ENCODE results near the gene RASIP1. TPM values are rescaled to one million over a fixed set of nuclear protein-coding genes. Genes with fewer than 3 reads are reported as not detected.

The RASIP1 gene
- total and polyA plus RNA-seq, 4 donors, result 1.8 to 31.2 (median 9.4) TPM

- H3K4me1 ChIP-seq (ENCODE audit: control insufficient read depth in 1 of 2, insufficient read depth in 2 of 2, low read length in 2 of 2), result no peaks in the 10 kb centered on the region
- no peak overlapping the region for H3K27ac ChIP-seq (ENCODE audit: low read depth in 1 of 2, low read length in 2 of 2)
- no peaks in the 10 kb centered on the region for H3K36me3 ChIP-seq (ENCODE audit: control insufficient read depth in 1 of 2, insufficient read depth in 2 of 2, low read length in 1 of 2)
- no peak overlapping the region for H3K4me3 ChIP-seq (ENCODE audit: low read length in 2 of 2)
- no peak for ATAC-seq (ENCODE audit: low FRiP score)
- no peak for DNase-seq
- H3K9me3 ChIP-seq (ENCODE audit: control insufficient read depth, low read length), result no peaks in the 10 kb centered on the region
- H3K27me3 ChIP-seq (ENCODE audit: control insufficient read depth in 1 of 2, insufficient read depth in 2 of 2, low read length in 1 of 2), result no peaks in the 10 kb centered on the region
- intact Hi-C loops (cut with DNase I), result no loop called here
- WGBS, 2 donors, result 24% methylated on average over 46 to 51 of the region's 51 CpGs
Observed at GRCh38 chr19:48739404-48740163, 826 bp downstream of the RASIP1 start.

- Histone ChIP-seq H3K4me1 (ENCODE audit: control insufficient read depth in 1 of 2, insufficient read depth in 2 of 2, low read length in 2 of 2) (no peaks in the 10 kb centered on the region), H3K27me3 (ENCODE audit: control insufficient read depth in 1 of 2, insufficient read depth in 2 of 2, low read length in 1 of 2) (no peaks in the 10 kb centered on the region), H3K36me3 (ENCODE audit: control insufficient read depth in 1 of 2, insufficient read depth in 2 of 2, low read length in 1 of 2) (no peaks in the 10 kb centered on the region), H3K27ac (ENCODE audit: low read depth in 1 of 2, low read length in 2 of 2) (no peak overlapping the region), H3K9me3 (ENCODE audit: control insufficient read depth, low read length) (no peaks in the 10 kb centered on the region), H3K4me3 (ENCODE audit: low read length in 2 of 2) (no peak overlapping the region)
- 2% methylated on average over 61 to 96 of the region's 96 CpGs for WGBS, 2 donors
- peak; percentile 93 to 97 for DNase-seq
- intact Hi-C loops (cut with DNase I), result no loop called here
- peak; percentile 91 for ATAC-seq (ENCODE audit: low FRiP score)
Observed at GRCh38 chr19:48738557-48739403, 1.6 kb downstream of the RASIP1 start.

- H3K9me3 ChIP-seq (ENCODE audit: control insufficient read depth, low read length), result no peaks in the 10 kb centered on the region
- H3K4me3 ChIP-seq (ENCODE audit: low read length in 2 of 2), result no peak overlapping the region
- intact Hi-C loops (cut with DNase I), result no loop called here
- ATAC-seq (ENCODE audit: low FRiP score), result no peak
- no peaks in the 10 kb centered on the region for H3K27me3 ChIP-seq (ENCODE audit: control insufficient read depth in 1 of 2, insufficient read depth in 2 of 2, low read length in 1 of 2)
- H3K27ac ChIP-seq (ENCODE audit: low read depth in 1 of 2, low read length in 2 of 2), result no peak overlapping the region
- no peaks in the 10 kb centered on the region for H3K36me3 ChIP-seq (ENCODE audit: control insufficient read depth in 1 of 2, insufficient read depth in 2 of 2, low read length in 1 of 2)
- WGBS, 2 donors, result 66 to 69% methylated on average over 22 of the region's 22 CpGs
- no peak for DNase-seq
- H3K4me1 ChIP-seq (ENCODE audit: control insufficient read depth in 1 of 2, insufficient read depth in 2 of 2, low read length in 2 of 2), result no peaks in the 10 kb centered on the region
Observed at GRCh38 chr19:48737360-48737998, 2.9 kb downstream of the RASIP1 start.

- intact Hi-C loops (cut with DNase I), result no loop called here
- Histone ChIP-seq H3K4me1 (ENCODE audit: control insufficient read depth in 1 of 2, insufficient read depth in 2 of 2, low read length in 2 of 2) (no peaks in the 10 kb centered on the region), H3K9me3 (ENCODE audit: control insufficient read depth, low read length) (no peaks in the 10 kb centered on the region), H3K36me3 (ENCODE audit: control insufficient read depth in 1 of 2, insufficient read depth in 2 of 2, low read length in 1 of 2) (no peaks in the 10 kb centered on the region), H3K27me3 (ENCODE audit: control insufficient read depth in 1 of 2, insufficient read depth in 2 of 2, low read length in 1 of 2) (no peaks in the 10 kb centered on the region), H3K4me3 (ENCODE audit: low read length in 2 of 2) (no peak overlapping the region), H3K27ac (ENCODE audit: low read depth in 1 of 2, low read length in 2 of 2) (no peak overlapping the region)
- ATAC-seq (ENCODE audit: low FRiP score), result no peak
- no peak for DNase-seq
- WGBS, 2 donors, result 20 to 24% methylated on average over 36 to 38 of the region's 38 CpGs
Observed at GRCh38 chr19:48735031-48735615, 5.3 kb downstream of the RASIP1 start.

- WGBS, 2 donors, result 95 to 98% methylated on average over 6 to 9 of the region's 9 CpGs
- intact Hi-C loops (cut with DNase I), result no loop called here
- DNase-seq, result no peak
- H3K4me1 ChIP-seq (ENCODE audit: control insufficient read depth in 1 of 2, insufficient read depth in 2 of 2, low read length in 2 of 2), result no peaks in the 10 kb centered on the region
- ATAC-seq (ENCODE audit: low FRiP score), result no peak
- no peaks in the 10 kb centered on the region for H3K27me3 ChIP-seq (ENCODE audit: control insufficient read depth in 1 of 2, insufficient read depth in 2 of 2, low read length in 1 of 2)
- H3K27ac ChIP-seq (ENCODE audit: low read depth in 1 of 2, low read length in 2 of 2), result no peak overlapping the region
- H3K9me3 ChIP-seq (ENCODE audit: control insufficient read depth, low read length), result no peaks in the 10 kb centered on the region
- no peak overlapping the region for H3K4me3 ChIP-seq (ENCODE audit: low read length in 2 of 2)
- H3K36me3 ChIP-seq (ENCODE audit: control insufficient read depth in 1 of 2, insufficient read depth in 2 of 2, low read length in 1 of 2), result no peaks in the 10 kb centered on the region
Observed at GRCh38 chr19:48734625-48735024, 5.8 kb downstream of the RASIP1 start.

- Histone ChIP-seq H3K36me3 (ENCODE audit: control insufficient read depth in 1 of 2, insufficient read depth in 2 of 2, low read length in 1 of 2) (no peaks in the 10 kb centered on the region), H3K4me1 (ENCODE audit: control insufficient read depth in 1 of 2, insufficient read depth in 2 of 2, low read length in 2 of 2) (no peaks in the 10 kb centered on the region), H3K9me3 (ENCODE audit: control insufficient read depth, low read length) (no peaks in the 10 kb centered on the region), H3K4me3 (ENCODE audit: low read length in 2 of 2) (no peak overlapping the region), H3K27ac (ENCODE audit: low read depth in 1 of 2, low read length in 2 of 2) (no peak overlapping the region), H3K27me3 (ENCODE audit: control insufficient read depth in 1 of 2, insufficient read depth in 2 of 2, low read length in 1 of 2) (no peaks in the 10 kb centered on the region)
- DNase-seq (no peak), ATAC-seq (ENCODE audit: low FRiP score) (no peak)
- 89 to 90% methylated on average over 4 of the region's 4 CpGs for WGBS, 2 donors
- intact Hi-C loops (cut with DNase I), result no loop called here
Observed at GRCh38 chr19:48731452-48731851, 9.0 kb downstream of the RASIP1 start.

GRCh38 chr19:48728911-48729664 is 11.3 kb downstream of the RASIP1 start:
- Histone ChIP-seq H3K4me1 (ENCODE audit: control insufficient read depth in 1 of 2, insufficient read depth in 2 of 2, low read length in 2 of 2) (no peaks in the 10 kb centered on the region), H3K36me3 (ENCODE audit: control insufficient read depth in 1 of 2, insufficient read depth in 2 of 2, low read length in 1 of 2) (no peaks in the 10 kb centered on the region), H3K4me3 (ENCODE audit: low read length in 2 of 2) (no peak overlapping the region), H3K27ac (ENCODE audit: low read depth in 1 of 2, low read length in 2 of 2) (no peak overlapping the region), H3K27me3 (ENCODE audit: control insufficient read depth in 1 of 2, insufficient read depth in 2 of 2, low read length in 1 of 2) (no peaks in the 10 kb centered on the region), H3K9me3 (ENCODE audit: control insufficient read depth, low read length) (no peaks in the 10 kb centered on the region)
- 34 to 35% methylated on average over 76 to 77 of the region's 77 CpGs for WGBS, 2 donors
- intact Hi-C loops (cut with DNase I), result no loop called here
- DNase-seq (no peak), ATAC-seq (ENCODE audit: low FRiP score) (no peak)

- H3K4me1 ChIP-seq (ENCODE audit: control insufficient read depth in 1 of 2, insufficient read depth in 2 of 2, low read length in 2 of 2), result no peaks in the 10 kb centered on the region
- no peaks in the 10 kb centered on the region for H3K36me3 ChIP-seq (ENCODE audit: control insufficient read depth in 1 of 2, insufficient read depth in 2 of 2, low read length in 1 of 2)
- no peak overlapping the region for H3K4me3 ChIP-seq (ENCODE audit: low read length in 2 of 2)
- intact Hi-C loops (cut with DNase I), result no loop called here
- ATAC-seq (ENCODE audit: low FRiP score), result no peak
- 84 to 92% methylated on average over 2 of the region's 2 CpGs for WGBS, 2 donors
- DNase-seq, result no peak
- H3K9me3 ChIP-seq (ENCODE audit: control insufficient read depth, low read length), result no peaks in the 10 kb centered on the region
- H3K27ac ChIP-seq (ENCODE audit: low read depth in 1 of 2, low read length in 2 of 2), result no peak overlapping the region
- no peaks in the 10 kb centered on the region for H3K27me3 ChIP-seq (ENCODE audit: control insufficient read depth in 1 of 2, insufficient read depth in 2 of 2, low read length in 1 of 2)
Observed at GRCh38 chr19:48726556-48726955, 13.9 kb downstream of the RASIP1 start.

Data from aorta (tissue), 5 donors.